M059J (cell line): Measurements from ENCODE around the gene MRPL43. TPM values are rescaled to one million over a fixed set of nuclear protein-coding genes. Genes with fewer than 3 reads are reported as not detected.

Source experiments
- DNase-seq: peaks from one replicate; pipeline ENCODE4 v3.0.0-alpha.2; 2012; ENCODE audit warnings: low read depth
- total RNA-seq: library from RNA; depleted of rRNA; stranded (reverse); fragments of >200 nt; shearing (Covaris generic); gene quantifications from 2 replicates; pipeline ENCODE4 v1.2.3, GENCODE V29; 2014

The MRPL43 gene
- total RNA-seq, 1 experiment from 2014 or later, result 80.2 TPM

DNA sequence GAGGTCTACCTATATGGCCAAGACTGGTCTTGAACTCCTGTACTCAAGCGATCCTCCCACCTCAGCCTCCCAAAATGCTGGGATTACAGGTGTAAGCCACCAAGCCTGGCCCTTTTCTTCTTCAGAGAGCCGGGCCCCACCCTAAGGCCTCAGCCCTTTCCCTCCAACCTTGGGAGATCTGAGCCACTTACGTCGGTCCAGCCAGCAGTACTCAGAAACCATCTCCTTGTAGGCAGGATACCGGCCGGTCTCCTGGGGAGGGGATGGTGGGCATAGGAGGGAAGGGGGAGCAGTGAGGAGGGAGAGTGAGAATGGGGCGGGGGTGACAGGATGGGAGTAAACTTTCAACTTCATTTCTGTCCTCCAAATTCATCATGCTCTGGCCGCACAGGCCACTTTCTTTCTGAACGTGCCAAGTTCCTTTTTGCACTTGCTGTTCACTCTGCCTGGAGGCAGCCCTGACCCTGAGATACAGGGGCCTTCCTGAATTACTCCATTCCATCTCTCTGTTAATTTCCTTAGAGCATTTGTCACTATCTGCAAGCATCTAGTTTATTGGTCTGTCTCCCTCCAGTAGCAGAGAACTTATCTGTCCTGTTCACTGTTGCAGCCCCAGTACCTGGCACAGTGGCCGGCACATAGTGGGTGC is 33.3 kb upstream of the MRPL43 start:
- DNase-seq, result no peak

DNA sequence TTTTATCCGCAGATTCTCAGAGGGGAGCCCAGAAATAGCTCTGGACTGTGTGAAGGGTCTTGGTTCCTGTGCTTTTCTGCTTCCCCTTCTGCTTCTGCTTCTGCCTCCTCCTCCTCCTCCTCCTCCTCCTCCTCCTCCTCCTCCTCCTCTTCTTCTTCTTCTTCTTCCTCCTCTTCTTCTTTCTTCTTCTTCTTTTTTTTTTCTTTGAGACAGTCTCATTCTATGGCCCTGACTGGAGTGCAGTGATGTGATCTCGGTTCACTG is 32.1 kb upstream of the MRPL43 start:
- DNase-seq, result no peak

DNA sequence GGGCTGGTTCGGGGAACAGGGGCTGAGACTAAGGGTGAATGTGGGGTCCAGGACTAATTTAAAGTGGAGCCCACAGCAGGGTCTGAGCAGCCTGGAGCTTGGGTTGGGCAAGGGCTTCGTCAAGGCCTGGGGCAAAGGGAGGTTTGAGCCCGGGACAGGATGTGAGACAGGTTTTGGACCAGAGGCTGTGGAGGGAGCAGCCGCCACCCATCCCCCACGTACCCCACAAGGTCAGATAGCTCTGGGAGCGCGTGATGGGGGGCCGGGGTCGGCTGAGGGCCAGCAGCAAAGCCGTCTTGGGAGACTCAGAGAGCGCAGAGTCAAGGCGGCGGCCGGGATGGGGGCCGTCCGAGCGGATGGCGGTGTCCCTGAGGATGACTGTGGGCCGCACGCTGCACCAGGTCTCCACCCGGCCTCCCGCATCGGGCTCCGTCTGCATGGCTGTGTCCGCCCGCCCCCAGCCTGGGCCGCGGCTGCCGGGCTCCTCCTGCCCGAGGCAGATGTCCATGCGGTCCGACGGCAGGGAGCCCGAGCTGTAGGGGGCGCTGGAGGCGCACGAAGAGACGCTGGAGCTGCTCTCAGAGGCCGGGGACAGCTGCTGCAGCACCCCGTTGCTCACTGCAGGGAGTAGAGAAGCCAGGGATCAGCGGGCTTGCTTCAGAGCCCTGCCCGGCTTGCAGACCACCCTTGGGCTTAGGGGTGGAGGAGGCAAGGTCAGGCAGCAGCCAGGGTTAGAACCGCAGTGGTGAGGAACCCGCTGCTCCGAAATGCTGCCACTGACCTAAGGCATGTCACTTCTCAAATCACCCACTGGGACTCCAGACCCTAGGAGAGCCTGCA is 31.5 kb upstream of the MRPL43 start:
- DNase-seq, result peak; percentile 76

GRCh38 chr10:101018118-101018599 is 30.9 kb upstream of the MRPL43 start:
- no peak for DNase-seq

DNA sequence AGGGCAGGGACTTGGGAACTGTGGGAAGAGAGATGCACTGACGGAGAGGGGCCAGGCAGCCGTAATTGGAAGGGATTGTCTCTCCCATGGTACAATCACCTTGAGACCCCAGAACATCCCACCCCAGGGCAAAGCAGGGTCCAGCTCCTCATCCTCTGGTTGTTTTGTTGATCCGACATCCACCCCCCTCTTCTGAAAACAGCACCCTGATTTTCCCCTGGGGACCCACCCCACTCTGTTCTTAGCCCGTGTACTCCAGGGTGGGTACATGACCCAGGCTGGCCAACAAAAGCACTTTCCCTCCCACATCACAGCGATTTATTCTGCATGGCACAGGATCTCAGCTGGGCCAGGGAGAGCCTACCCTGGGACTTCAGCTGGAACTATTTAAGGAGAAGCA is 29.5 kb upstream of the MRPL43 start:
- DNase-seq, result no peak

- DNase-seq, result no peak
These were observed 28.3 kb upstream of the MRPL43 start for GRCh38 chr10:101015582-101015973.

DNA sequence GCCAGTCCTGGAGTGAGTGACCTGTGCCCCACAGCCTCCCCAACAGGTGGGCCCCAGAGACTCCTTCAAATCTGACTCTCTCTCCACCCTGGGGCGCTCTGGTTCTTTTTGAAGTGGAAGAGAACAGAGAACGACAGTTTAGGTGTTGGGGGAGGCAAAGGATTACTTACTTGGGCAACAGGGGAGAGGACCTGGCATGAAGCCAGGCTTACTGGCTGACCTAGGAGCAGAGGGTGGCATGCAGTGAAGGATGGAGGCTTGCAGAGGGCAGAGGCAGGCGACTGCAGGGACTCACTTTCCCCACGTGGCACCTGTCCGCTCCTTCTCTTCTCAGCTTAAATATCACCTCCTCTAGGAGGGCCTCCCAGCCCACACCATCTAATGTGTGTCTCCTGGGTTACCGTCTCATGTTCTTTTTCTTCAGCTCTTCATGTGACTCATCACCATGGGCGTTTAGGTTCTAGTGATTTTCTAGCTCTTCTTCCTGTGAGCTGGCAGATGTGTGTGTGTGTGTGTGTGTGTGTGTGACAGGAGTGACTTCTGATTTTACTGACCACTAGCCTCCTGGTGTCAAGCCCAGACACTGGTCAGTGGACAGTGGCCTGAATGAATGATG is 27.8 kb upstream of the MRPL43 start:
- peak; percentile 90 for DNase-seq

GRCh38 chr10:101014230-101014884 is 27.1 kb upstream of the MRPL43 start:
- DNase-seq, result peak; percentile 63

DNA sequence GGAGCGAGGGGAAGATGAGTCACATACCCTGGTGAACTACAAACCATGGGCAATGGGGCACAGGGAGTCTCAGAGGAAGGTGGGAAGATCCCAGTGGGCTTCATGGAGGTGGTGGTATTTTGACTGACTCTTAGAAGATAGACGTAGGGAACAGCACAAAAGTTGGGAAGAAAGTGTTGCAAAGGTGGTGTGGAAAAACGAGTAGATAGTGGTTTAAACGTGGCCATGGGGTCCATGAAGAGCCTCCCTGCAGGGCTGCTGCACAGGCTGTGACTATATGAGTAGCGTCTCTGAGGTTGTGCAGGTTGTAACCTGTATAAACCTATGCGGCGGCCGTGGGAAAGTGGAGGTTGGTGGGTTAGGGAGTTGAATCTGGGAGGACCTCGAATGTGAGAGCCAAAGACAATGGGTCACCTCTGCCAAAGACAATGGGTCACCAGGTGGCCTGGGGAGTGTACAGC is 26.1 kb upstream of the MRPL43 start:
- DNase-seq, result no peak

- peak; percentile 94 for DNase-seq
These were observed 25.4 kb upstream of the MRPL43 start for GRCh38 chr10:101012525-101013364.

GRCh38 chr10:101011517-101012423 is 24.5 kb upstream of the MRPL43 start:
- DNase-seq, result no peak

DNA sequence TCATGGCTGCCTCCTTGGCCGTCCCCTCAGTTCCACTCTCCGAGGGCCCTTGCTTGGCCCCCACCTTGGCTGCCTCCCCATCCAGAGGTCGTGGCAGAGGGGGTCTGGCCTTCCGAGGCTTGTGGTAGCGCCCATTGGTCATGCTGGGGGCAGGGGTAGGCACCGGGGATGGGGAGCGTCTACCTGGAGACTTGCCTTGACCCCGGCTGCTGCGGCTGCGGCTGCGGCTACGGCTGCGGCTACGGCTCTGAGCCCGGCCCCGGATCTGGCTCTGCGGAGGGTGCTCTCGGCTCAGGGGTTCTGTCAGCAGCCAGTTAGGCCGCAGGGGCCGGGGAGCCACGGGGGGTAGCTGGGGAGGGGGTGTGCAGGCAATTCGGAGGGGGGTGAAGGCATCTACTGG is 23.0 kb upstream of the MRPL43 start:
- no peak for DNase-seq

DNA sequence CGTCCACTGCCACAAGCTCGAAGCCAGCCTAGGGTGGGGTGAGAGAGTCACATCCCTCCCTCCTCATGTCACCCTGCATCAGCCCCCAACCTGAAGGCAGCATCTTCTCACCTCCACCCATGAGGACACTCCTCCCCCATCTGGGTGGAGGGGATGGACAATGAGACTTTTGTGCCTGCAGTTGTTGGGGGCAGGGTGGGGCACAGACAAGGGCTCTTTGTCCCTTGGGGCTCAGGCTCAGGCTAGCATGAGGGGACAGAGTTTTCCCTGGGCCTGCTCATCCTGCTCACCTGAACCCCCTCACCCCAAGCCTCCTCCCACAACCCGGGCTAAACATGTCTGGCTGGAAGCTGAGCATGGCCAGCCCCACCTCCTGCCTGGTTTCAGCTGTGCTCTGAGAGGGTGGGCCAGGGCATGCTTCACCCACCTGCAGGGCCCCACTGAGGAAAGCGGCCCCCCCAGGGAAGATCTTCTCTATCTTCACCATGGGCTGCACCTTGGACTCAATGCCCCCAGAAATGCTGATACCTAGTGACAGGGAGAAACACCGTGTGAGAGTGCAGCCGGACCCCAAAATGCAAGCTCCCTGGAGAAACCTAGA is 21.6 kb upstream of the MRPL43 start:
- DNase-seq, result no peak

DNA sequence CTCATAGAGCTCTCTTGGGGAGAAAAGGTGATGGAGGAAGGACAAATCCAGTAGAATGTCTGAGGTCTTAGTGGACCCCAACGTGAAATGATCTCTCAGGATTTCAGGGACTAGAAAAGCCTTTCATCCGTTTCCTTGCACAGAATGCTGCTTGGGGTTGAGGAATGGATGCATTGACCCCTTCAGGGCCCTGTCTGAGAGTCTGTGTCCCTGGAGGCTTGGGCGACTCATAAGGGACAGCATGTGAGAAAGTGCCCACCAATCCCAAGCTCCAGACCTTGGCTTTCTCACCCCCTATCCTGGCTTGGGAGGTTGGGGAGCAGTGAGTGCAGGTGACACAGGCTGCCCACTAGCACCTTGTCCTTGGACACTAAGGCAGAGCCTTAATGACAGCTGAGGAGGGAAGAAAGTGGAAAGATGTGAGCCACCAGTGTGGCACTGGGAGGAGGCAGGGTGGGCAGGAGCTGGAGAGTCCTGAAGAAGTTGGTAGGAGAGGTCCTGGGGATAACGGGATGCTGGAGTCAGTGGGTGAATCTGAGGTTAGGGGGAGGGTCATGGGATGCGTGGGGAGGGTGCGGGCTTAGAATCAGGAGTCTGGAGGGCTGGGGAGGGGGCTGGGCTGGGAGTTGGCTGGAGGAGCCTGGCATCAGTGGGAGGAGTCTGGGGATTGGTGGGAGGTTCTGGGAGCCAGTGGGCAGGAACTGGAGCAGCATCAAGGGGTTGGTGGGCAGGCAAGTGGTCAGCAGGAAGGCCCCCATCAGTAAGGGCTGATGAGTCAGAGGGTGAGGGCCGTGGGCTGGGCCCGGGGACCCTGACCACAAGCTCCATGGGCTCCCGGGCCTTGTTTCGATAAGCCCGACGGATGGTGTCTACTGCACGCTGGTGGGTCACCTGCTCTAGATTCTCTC is 20.9 kb upstream of the MRPL43 start:
- peak; percentile 39 for DNase-seq

- no peak for DNase-seq
These were observed 19.9 kb upstream of the MRPL43 start for GRCh38 chr10:101007099-101007711.

GRCh38 chr10:101006593-101007098 is 19.3 kb upstream of the MRPL43 start:
- DNase-seq, result no peak

DNA sequence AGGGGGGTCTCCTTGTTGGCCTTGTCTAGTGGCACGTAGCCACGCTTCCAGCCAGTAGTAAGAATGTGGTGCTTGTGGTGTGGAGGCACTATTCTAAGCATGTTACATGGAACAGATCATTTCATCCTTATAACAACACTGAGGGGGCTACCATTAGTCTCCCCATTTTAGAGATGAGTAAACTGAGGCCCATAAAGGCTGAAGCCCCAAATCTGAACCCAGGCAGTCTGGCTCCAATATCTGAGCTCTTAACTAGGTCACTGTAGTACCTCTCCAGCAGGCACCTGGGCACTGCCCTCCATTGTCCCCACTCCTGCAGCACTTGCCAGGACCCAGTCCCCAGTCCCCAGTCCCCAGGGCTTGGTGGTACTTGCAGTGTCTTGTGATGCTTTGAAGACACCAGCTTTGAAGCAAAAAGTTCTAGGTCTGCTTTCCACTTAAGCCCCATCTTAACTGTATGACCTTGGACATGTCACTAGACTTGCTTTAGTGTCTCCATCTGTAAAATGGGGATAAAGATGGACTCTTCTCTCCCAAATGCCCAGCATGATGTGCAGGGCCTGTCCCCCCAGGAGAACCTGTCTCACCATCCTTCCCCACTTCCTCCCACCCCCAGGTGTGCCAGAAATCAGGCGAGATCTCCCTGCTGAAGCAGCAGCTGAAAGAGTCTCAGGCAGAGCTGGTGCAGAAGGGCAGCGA is 18.7 kb upstream of the MRPL43 start:
- DNase-seq, result no peak

GRCh38 chr10:101005361-101005760 is 18.1 kb upstream of the MRPL43 start:
- DNase-seq, result no peak
